ENCODE results near the gene SMARCB1.

The SMARCB1 gene

GRCh38 chr22:23803001-23803819 is 16.4 kb downstream of the SMARCB1 start:
- no peak for DNase-seq (ENCODE audit: low read depth)

DNA sequence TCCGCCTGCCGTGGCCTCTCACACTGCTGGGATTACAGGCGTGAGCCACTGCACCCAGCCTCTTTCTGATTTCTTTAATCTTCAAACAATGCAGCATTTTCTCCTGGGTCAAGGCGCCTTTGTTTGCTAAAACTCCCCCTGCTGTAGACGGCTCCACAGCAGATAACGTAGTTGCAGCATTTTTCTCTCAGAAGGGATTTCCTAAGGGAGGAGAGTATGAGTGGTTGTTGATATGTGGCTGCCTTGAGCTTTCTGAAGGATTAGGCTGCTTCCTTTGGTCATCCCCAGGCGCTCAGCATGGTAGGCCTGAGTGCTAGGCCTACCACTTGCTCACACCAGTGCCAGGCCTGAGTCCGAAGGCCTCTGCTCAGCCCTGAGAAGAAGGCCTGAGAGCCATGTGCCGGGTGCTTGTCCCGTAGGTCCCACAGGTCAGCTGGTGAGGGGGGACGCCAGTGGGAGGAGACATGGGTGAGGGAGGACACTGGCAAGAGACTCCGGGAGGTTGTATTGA is 18.1 kb downstream of the SMARCB1 start:
- no peak for DNase-seq (ENCODE audit: low read depth)

DNA sequence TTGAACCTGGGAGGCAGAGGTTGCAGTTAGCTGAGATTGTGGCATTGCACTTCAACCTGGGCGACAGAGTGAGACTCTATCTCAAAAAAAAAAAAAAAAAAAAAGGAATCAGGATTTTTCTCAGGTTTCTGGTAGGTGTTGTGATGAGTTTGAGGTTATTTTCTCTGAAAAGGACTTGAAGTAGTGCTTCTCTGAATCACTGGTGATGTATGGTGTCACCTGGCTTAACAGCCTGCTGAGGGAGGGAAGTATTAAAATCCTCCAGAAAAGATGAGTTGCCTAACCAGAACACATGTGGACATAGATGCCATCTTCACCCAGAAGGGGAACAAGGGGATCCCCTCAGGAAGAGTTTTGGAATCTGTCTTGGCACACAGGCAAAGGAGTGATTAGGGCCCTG is 20.1 kb downstream of the SMARCB1 start:
- DNase-seq (ENCODE audit: low read depth): no peak

DNA sequence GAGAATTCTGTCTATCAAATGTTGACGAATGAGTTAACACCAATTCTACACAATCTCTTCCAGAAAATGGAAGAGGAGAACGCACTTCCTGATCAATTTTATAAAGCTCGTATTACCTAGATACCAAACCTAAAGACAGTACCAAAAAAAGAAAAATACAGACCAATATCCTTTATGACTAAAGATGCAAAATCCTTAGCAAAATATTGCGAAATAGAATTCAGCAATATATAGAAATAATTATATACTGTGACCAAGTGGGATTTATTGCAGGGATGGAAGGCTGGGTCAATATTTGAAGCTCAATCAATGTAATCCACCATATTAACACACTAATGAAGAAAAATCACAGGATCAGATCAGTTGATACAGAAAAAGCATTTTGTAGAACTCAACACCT is 25.6 kb downstream of the SMARCB1 start:
- no peak for DNase-seq (ENCODE audit: low read depth)

DNA sequence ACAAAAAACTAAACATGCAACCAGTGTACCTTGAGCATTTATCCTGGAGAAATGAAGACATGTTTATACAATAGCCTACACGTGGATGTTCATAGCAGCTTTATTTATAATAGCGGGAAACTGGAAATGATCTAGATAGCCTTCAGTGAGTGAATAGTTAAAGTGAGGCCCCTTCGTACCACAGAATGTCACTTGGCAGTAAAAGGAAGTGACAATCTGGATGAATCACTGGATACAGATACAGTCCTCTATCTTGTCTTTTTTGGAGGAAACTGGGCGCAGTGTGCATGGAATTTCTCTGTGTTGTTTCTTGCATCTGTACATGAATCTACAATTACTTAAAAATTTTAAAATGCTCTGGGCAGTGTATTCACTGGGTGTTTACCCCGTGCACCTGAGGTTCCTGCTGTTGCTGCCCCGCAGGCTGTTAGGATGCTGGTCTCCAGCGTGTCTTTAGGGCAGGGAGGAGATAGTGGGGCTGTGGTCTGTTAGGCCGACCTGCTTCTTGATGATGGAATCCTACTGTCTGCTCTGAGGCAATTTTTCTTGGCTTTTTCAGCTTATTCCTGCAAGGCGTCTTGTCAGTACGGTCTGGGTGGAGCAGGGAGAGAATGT is 28.9 kb downstream of the SMARCB1 start:
- DNase-seq (ENCODE audit: low read depth): no peak

GRCh38 chr22:23816156-23816976 is 29.6 kb downstream of the SMARCB1 start:
- peak; percentile 29 for DNase-seq (ENCODE audit: low read depth)

DNA sequence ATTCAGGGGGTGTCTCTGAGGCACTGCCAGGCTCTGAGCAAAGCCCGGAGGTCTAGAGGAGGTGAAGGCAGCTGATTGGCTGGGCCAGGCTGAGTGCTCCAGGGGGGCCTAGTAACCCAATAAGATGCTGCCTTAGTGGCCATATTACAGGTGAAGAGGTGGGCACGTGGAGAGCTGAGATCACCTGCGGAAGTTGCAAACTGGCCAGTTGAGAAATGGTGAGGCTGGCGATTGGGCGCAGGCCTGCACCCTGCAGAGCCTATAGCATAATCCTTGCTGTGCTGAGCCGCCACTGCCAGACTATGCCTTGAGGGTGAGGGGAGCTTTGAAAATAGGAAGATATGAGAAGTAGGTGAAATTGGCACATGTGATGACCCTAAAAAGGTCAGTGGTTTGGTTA is 30.4 kb downstream of the SMARCB1 start:
- no peak for DNase-seq (ENCODE audit: low read depth)

DNA sequence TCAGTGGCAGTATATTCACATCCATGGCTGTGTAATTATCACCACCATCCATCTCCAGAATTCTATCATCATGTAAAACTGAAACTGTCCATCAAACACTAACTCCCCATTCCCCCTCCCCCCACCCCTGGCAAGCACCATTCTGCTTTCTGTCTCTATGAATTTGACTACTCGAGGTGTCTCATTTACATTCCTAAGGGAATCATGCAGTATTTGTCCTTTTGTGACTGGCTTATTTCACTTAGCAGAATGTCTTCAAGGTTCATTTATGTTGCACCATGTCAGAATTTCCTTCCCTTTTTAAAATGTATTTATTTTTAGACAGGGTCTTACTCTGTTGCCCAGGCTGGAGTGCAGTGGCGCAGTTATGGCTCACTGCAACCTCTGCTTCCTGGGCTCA is 31.8 kb downstream of the SMARCB1 start:
- no peak for DNase-seq (ENCODE audit: low read depth)

GRCh38 chr22:23820748-23821211 is 34.0 kb downstream of the SMARCB1 start:
- no peak for DNase-seq (ENCODE audit: low read depth)

GRCh38 chr22:23822101-23822671 is 35.4 kb downstream of the SMARCB1 start:
- DNase-seq (ENCODE audit: low read depth): no peak

- DNase-seq (ENCODE audit: low read depth): no peak
These were observed 36.6 kb downstream of the SMARCB1 start for GRCh38 chr22:23823331-23823791.

DNA sequence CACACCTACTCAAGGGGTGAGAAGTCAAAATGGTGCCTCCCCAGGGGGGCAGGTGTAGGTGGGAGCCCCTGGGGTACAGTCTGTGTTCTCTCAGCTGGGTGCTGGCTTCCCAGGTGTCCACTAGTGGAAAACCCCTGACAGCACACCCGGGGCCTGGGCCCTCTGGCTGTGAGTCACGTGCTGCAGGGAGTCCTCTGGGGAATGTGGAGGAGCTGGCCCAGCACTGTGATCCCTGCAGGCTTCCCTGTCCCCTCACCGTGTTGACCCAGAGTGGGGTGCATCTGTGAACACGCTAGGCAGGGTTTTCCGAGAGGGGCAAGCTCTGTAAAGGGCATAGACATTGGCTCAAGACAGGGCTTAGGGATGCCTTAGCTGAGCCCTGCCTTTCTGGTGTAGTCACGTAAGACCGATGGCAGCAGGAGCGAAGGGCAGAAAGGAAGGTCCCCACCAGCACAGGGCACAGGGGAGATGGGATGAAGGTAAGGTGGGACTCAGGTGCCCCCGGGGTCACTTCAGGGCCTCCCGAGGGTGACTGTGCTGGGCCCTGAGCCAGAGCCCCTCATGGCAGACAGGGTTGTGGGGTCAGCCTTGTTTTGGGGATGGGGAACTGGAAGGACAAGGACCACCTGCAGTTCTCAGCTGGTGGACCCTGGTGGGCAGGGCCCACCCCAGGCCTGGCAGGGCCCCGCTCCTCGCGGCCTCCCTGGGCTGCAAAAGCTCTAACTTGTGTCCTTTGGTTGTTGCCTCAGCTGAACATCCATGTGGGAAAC is 37.9 kb downstream of the SMARCB1 start:
- DNase-seq (ENCODE audit: low read depth): no peak

- DNase-seq (ENCODE audit: low read depth): no peak
These were observed 38.6 kb downstream of the SMARCB1 start for GRCh38 chr22:23825246-23825905.

GRCh38 chr22:23826510-23827350 is 40.0 kb downstream of the SMARCB1 start:
- peak; percentile 11 for DNase-seq (ENCODE audit: low read depth)

DNA sequence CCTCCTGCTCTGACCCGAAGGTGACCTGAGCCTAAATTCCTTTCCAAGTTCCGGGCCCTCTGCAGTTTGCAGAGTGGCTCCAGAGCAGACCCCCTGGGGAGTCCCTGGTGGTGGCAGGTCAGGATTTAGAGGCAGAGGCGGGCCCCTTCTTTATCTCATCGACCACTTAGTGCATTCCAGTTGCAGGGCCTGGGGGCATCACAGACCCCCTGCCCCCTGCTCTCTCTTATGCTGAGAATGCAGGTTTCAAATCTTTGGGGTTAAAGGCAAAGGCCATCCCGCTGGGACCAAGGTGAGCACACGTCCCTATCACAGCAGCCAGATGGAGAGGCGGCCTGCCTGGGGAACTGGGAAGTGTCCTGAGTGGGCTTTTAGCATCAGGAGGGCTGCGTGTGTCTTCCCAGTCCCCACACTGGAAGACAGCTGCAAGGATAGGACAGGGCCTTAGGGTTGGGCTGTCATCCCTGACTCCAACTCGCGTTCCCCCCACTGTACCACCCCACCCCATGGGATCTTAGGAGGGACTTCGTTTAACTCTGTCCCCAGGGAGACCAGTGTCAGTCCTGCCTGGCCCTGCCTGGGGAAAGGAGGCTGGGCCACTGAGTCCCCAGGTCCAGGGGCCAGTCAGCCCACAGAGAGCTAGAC is 40.7 kb downstream of the SMARCB1 start:
- DNase-seq (ENCODE audit: low read depth): no peak

GRCh38 chr22:23828800-23829680 is 42.3 kb downstream of the SMARCB1 start:
- DNase-seq (ENCODE audit: low read depth): no peak

DNA sequence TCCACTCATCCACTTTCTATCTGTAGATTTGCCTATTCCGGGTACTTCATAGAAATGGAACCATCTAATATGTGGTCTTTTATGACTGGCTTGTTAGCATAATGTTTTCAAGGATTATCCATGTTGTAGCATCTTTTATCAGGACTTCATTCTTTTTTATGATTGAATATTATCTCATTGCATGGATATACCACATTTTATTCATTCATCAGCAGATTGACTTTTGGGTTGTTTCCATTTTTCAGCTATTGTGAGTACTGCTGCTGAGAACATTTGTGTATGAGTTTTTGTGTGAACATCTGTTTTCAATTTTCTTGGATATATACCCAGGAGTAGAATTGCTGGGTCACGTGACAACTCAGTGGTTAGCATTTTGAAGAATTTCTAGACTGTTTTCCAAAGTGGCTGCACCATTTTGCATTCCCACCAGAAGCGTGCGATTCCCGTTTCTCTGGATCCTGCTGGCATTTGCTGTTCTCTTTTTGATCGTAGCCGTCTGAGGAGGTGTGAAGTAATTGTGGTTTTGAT is 43.1 kb downstream of the SMARCB1 start:
- DNase-seq (ENCODE audit: low read depth): peak; percentile 92

DNA sequence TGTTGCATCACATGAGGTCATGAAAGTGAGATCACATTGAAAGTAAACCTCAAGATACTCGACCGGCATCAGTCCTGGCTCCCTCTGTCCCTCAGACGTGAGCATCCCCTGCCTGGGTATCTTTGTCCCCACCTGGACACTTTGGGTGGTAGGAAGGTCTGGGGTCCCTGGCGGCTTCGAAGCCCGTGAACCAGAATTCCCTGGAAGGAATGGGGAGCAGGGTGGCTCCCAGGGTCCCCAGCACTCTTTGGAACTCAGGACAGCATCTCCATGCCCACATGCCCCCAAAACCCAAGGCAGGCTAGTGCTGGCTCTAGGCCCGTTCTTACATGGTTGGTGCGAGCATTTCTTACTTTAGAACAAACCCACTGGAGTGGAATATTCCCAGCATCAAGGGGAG is 44.5 kb downstream of the SMARCB1 start:
- DNase-seq (ENCODE audit: low read depth): no peak

Measured in fibroblast of gingiva (primary cell).